Stimulated activated CD4-positive, alpha-beta T cell treated with anti-CD3 and anti-CD28 coated beads, TNF-alpha, amount 100 ng/mL, for 48 hours (primary cell): ENCODE data around the gene IRF3.

Experiments
- DNase-seq, 3 donors: peaks; one replicate each; pipeline ENCODE4 v3.0.0-alpha.2; 2020; ENCODE audit warnings: low read depth in 3 of 3

The IRF3 gene, protein sequence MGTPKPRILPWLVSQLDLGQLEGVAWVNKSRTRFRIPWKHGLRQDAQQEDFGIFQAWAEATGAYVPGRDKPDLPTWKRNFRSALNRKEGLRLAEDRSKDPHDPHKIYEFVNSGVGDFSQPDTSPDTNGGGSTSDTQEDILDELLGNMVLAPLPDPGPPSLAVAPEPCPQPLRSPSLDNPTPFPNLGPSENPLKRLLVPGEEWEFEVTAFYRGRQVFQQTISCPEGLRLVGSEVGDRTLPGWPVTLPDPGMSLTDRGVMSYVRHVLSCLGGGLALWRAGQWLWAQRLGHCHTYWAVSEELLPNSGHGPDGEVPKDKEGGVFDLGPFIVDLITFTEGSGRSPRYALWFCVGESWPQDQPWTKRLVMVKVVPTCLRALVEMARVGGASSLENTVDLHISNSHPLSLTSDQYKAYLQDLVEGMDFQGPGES

DNA sequence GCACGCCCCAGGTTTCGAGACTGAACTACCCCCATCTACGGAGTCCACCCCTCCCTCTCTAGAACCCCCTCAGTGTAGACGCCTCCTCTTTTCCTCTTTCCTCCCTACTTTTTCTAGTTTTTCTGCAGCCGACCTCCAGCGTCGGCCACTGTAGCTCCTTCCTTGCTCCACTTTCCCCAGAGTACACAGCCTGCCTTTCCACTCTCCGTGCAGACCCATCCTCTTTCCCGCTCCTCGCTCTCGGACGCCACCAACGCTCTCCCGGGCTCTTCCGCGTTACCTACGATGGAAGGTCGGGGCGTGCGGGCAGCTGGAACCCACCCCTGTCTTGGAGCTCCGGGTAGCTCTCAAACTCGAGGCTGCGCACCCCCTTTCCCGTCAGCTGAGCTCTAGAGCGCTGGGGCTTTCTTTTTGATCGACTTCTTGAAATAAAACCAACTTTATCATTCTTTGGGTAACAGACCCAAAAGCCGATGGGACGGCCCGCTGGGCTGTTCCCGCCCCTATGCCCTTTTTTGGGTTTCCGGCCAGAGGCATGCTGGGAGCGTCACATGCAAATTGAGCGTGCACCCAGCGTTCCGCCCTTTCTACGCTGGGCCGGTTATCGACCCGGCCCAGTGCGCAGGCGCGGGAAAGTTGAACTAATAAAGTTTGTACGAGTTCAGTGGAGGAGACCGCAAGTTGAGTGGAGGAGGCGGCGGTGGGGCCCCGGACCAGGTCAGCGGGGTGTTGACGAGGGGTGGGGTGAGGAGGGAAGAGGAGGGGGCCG, at the start of gene IRF3, which contains the start of gene BCL2L12:
IRF3 (minus strand) TSS at position 507 of the 769 bp plus-strand sequence. CDS start 1,019 bp downstream, outside the sequence.
BCL2L12 (plus strand) TSS at position 583 of the 769 bp plus-strand sequence. CDS start 760 bp downstream, outside the sequence.
- peak; percentile 98 to 99 (median 99) for DNase-seq

DNA sequence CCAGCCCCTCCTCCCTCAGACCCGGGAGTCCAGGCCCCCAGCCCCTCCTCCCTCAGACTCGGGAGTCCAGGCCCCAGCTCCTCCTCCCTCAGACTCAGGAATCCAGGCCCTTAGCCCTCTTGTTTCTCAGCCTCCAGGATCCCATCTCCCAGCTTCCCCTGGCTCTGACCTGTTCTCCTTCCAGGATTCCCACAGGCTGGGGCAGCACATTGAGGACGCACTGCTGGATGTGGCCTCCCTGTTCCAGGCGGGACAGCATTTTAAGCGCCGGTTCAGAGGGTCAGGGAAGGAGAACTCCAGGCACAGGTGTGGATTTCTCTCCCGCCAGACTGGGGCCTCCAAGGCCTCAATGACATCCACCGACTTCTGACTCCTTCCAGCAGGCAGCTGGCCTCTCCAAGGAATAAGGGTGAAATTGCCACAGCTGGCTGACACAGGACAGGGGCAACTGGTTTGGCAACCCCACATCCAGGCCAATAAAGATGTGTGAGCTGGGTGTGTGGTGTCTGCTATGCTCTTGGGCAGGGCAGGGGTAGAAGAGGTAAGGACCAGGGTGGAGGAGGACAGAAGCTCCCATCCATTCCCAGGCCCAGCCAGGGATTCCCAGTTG, 47.7 kb upstream of the IRF3 start:
- DNase-seq = no peak

DNA sequence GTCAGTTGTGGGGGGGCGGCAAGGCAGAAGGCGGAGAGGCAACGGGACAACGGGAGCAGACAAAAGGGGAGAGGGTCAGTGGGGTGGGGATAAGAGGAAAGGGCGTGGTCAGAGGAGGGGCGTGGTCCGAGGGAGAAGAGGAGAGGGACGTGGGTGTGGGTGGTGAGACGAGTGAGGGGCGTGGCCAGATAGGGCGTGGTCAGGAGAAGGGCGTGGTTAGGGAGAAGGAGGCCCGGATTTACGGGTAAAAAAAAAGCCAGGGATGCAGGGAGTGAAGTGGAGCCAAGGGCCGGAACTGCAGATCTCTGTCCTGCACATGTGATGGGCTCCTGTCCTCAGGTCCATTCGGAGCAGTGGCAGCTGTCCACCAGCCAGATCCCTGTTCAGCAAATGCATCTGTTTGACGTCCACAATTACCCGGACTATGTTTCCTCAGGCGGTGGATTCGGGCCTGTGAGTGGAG, 46.8 kb upstream of the IRF3 start:
- DNase-seq = no peak

DNA sequence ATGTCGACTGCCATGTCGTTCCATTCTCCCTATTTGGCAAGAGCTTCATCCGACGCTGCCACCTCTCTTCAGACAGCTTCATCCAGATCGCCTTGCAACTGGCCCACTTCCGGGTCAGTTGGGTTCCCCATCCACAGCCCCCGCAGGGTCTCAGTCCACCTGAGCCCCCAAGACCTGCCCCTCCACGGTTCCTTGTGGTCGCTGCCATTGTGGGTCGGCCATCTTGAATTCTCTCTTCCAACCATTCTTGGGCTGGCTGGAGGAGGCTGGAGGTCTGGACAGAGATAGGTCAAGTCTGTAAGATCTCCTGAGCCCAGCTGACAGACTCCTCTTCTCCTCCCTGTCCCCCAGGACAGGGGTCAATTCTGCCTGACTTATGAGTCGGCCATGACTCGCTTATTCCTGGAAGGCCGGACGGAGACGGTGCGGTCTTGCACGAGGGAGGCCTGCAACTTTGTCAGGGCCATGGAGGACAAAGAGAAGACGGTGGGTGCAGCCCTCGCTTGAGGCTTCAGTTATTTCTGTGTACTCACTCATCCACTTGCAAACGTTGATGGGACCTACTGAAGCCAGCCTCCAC, 44.8 kb upstream of the IRF3 start:
- no peak for DNase-seq

DNA sequence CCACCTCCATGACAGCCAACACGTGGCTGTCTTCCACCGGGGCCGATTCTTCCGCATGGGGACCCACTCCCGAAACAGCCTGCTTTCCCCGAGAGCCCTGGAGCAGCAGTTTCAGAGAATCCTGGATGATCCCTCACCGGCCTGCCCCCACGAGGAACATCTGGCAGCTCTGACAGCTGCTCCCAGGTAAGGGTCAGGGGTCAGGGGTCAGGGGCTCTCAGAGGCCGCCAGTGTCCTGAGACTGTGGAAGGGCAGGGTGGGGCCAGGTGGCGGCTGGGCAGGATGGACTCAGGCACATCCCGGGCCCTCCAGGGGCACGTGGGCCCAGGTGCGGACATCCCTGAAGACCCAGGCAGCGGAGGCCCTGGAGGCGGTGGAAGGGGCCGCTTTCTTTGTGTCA, 40.3 kb upstream of the IRF3 start:
- DNase-seq = no peak

DNA sequence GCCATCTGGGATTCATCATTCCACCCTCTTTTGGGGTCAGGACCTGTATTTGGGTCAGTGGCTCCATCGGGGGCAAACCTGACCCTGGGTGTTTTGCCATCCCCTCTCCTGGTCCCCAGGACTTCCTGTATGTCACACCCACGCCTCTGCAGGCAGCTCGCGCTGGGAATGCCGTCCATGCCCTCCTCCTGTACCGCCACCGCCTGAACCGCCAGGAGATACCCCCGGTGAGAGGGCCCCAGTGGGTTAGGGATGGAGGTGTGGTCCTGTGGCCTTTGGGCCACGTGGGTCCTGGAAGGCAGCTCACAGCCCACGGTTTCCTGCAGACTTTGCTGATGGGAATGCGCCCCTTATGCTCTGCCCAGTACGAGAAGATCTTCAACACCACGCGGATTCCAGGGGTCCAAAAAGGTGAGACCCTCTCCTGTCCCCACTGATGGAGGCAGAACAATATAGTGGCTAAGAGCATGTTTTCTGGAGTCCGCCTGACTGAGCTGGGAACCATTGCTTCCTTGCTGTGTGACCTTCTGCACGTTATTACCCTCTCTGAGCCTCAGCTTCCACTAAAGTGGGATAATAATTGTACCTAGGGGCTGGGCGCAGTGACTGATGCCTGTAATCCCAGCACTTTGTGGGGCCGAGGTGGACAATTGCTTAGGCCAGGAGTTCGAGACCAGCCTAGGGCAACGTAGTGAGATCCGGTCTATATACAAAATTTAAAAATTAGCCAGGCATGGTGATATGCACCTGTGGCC, 39.4 kb upstream of the IRF3 start:
- no peak for DNase-seq

DNA sequence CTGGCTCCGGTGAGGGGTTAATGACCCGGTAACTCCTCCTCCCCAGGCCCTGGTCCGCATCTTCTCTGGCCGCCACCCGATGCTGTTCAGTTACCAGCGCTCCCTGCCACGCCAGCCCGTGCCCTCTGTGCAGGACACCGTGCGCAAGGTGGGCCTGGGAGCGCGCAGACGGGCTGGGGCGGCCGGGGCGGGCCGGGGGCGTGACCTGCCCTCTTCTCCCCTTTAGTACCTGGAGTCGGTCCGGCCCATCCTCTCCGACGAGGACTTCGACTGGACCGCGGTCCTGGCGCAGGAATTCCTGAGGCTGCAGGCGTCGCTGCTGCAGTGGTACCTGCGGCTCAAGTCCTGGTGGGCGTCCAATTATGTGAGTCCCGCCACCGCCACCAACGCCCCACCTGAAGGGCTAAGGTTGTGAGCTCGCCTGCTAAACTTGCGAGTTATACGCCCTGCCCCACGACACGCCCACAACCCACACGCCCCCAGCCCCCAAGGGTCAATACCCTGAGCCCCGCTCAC, 35.7 kb upstream of the IRF3 start:
- DNase-seq = no peak

DNA sequence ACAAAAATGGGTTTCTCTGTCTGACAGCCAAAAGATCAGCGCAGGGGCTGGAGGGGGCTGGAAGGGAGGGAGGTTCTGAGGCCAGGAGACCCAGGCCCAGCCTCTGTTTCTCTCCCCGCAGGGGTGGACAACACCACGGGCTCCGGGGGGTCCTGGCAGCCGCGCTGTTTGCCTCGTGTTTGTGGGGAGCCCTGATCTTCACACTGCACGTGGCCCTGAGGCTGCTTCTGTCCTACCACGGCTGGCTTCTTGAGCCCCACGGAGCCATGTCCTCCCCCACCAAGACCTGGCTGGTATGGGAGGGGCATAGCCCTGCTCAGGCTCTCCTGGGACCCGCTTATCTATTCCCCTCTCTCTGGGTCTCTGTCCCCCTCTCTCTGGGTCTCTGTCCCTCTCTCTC, 34.9 kb upstream of the IRF3 start:
- DNase-seq = no peak

DNA sequence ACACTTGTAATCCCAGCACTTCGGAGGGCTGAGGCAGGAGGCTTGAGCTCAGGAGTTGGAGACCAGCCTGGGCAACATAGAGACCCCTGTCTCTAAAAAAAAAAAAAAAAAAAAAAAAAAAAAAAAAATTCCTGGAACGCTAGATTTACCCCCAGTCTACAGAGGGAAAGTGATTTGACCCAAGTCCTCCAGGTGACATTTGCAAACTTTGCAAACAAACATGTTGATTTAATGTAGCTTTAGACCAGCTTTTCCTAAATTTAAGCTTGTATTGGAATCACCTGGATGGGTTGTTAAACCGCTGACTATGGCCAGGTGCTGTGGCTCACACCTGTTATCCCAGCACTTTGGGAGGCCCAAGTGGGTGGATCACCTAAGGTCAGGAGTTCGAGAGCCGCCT, 33.7 kb upstream of the IRF3 start:
- DNase-seq = no peak

DNA sequence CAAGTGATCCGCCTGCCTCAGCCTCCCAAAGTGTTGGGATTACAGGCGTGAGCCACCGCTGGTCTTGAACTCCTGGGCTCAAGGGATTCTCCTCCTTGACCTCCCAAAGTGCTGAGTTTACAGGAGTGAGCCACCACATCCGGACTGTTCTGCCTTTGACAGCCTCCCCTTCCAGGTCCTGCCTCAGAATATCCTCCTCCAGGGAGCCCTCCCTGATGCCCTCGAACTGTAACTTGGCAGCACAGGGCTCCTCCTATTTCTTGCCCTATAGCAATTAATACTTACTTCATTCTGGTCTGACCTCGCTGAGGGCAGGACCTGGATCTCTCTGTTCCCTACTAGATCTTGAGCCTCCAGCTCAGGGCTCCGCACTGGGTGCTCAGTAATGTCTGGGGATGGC, 31.2 kb upstream of the IRF3 start:
- no peak for DNase-seq

DNA sequence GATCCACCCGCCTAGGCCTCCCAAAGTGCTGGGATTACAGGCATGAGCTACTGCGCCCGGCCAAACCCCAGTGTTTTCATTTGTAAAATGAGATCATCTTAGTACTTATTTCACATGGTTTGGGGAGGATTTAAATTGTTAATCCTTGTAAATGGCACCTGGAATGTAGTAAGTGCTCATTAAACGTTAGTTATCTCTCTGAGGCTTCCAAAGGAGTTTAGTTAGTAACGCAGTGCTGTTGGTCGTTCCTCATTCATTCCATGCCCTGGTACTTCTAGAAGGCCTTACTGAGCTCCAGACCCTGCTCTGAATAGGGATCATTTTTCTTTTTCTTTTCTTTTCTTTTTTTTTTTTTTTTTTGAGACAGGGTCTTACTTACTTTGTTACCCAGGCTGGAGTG, 30.5 kb upstream of the IRF3 start:
- DNase-seq = no peak

DNA sequence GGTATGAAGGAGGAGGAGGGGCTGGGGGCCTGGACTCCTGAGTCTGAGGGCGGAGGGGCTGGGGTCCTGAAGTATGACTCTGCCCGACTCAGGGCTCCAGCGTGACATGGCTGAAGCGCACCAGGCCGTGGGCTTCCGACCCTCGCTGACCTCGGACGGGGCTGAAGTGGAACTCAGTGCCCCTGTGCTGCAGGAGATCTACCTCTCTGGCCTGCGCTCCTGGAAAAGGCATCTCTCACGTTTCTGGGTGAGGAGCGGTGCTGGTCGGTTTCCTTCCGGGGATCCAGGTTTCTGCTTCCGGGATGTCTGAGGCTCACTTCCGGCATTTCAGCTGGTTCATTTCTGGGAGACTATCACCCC, 26.5 kb upstream of the IRF3 start:
- DNase-seq = no peak

DNA sequence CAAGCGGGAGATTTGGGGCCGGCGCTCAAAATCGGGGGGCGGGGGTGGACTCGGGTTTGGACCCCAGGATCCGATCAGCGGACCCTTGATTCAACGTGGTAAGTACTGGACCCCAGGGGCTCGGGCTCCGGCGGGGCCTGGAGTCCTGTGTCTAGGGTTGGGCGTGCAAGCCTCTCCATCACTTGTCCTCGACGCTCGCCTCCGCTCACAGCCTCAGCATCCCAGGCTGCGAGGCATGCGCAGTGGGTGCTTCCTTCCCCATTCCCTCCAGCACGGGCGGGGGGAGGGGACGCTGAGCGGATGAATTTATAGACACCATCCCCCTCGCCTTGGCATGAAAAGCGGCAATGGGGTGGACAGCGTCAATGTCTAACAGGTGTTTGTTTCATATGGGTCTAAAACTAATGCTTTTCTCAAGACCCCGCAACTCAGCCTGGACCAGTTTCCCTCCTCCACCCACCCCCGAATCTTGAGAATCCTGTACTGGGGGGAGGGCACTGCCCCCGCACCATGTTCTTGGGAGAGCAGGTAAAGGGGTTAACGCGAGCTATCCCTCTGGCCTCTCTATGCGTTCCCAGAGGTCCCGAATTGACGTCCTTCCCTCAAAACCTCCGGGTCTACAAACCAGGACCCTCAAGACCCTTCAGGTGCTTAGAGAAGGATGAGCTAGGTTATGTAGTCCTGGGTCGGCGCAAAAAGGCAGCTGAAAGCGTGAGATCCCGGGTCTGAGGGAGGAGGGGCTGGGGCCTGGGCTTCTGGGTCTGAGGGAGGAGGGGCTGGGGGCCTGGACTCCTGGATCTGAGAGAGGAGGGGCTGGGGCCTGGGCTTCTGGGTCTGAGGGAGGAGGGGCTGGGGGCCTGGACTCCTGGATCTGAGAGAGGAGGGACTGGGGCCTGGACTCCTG, 25.8 kb upstream of the IRF3 start:
- no peak for DNase-seq

DNA sequence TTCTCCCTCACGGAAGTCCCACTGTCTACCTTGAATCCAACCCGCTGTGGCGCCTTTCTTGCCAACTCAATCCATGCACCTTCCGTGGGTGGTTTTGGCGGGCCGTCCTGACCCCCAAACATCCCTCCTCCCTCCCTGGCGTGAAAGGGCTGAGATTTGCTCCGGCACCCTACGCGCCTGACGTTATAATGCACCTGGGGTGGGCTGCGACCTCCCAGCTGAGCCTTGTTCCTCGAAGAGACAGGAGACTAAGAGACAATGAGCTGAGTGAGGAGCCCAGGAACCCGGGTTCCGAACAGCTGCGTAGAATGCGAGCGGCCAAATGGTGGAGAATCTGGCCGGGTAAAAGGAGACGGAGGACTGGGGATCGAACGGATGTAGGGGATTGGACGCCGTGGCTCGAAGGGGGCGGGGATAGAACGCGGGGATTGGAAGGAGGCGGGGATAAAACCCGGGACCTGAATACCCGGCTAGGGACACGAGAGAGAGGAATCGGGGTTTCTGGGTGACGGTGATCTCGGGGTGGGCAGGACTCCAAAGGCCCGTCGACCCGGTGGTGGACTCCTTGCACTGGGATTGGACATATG, 25.1 kb upstream of the IRF3 start, which contains the start of gene CPT1C:
CPT1C (plus strand) TSS at position 461 of the 587 bp plus-strand sequence. CDS start 1,137 bp downstream, outside the sequence.
- peak in 2 of 3 donors; percentile 50 to 57 for DNase-seq

DNA sequence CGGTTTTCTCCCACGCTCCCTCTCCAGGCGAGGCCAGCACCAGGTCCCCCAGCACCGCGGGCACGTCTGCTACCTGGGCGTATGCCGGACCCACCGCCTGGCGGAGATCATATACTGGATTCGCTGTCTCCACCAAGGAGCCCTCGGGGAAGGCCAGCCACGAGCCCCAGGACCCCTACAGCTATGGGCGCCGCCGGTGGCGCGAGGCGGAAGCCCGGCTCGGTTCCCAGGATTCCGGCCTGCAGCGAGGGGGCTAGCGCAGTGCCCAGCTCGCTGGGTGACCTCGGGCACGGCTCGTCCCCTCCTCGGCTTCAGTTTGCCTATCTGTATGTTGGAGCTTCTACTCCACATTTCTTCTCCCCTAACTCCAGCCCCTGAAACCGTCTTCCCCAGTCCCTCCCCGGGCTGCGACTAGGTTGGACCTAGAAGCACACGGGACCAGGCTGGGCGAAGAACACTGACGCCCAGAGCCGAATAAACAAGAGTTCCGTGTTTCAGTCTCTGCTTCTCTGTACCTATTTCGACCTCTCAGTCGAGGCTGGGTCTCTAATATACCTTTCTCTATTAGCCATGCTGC, 24.5 kb upstream of the IRF3 start:
- no peak for DNase-seq

DNA sequence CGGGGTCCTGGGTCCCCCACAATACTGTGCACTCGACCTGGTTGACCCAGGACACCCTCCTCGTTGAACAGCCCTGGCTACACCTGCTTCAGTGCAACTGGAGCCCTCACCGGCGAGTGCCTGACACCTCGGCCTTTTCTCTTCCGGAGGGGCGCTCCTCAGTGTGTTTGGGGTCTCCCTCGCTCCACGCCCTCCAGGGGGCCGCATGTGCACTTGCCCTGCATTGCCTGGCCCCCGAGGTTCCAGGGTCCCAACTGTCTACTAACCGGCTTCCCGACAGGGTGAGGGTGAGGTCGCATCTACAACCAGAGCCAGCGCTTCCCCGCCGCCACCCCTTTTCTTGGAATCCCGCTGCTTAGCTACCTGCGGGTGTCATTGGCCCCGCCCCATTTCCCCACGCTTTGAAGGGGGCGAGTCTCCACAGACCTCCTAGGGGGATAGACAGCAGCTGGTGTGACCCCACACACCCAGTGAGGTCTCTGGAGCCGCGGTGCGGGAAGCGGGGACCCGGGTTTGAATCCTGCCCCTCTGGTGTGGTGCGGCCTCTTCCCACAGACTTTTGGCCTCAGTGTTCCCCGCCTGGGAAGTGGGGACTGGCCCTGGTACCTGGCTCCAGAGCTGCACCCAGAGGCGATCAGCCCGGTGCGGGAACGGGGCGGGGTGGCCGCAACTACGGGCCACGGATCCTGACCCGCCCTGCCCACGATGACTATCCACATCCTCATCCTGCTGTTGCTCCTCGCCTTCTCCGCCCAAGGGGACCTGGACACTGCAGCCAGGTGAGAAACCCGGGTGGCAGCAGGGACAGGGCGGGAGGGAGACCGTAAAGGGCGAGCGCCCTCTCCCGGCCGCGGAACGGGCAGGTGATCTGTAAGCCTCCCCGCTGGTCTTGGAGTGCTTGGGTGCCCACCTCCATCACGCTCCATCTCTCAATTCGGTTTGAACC, 23.7 kb upstream of the IRF3 start, which contains the start of gene ADM5:
ADM5 (plus strand) TSS at position 462 of the 946 bp plus-strand sequence; CDS start at position 706, 244 bp downstream.
- DNase-seq = no peak

DNA sequence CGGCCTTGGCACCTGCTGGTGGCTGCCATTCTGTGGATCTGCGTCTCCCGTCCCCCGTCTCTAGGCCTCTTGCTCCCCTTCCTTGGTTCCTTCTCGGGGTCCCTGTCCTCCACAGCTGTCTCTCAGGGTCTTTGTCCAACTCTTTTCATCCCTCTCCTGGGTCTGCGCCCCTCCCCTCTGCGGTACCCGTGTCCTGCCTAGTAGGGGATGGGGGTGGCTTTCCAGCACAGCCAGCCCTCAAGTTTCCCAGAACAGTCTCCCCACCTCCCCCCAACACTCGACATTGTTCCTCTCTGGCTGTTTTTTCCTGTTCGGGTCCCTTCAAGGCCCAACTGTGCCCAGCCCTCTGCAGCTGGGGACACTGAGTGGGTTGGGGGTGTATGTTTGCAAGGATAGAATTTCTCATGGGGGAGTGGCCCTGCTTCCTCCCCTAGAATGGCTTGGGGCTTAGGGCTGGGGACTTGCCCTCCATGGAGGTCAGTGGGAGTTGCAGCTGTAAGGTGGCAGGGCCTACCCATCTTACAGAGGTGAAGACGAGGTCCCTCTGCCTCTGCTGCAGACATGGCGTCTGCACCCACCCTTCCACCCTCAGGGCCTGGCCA, 23.0 kb upstream of the IRF3 start:
- DNase-seq = no peak
